Effector memory CD8-positive, alpha-beta T cell (primary cell): ENCODE results near the gene MAP3K9.

Experiments used
- ATAC-seq: fragments of 150-1000 bp; cut with Tn5 transposase; replicated peaks from 2 replicates; pipeline ENCODE4 v1.10.0; 2021; ENCODE audit warnings: mild to moderate bottlenecking, moderate library complexity
- DNase-seq, 3 experiments: peaks; one replicate each; pipeline ENCODE4 v3.0.0; 2021
- H3K27ac Mint-ChIP-seq, 2 donors: one replicate each; pipeline ENCODE4 v1.8.0; 2022; ENCODE audit warnings: mild to moderate bottlenecking in 2 of 2, mixed read lengths in 2 of 2, moderate library complexity in 2 of 2
- H3K27me3 Mint-ChIP-seq, 2 donors: one replicate each; pipeline ENCODE4 v1.8.0; 2022; ENCODE audit warnings: mixed read lengths in 2 of 2
- H3K36me3 Mint-ChIP-seq: one replicate; pipeline ENCODE4 v1.8.0; 2022; ENCODE audit warnings: mild to moderate bottlenecking, moderate library complexity, mixed read lengths; ENCODE audit not compliant: insufficient read depth
- H3K4me1 Mint-ChIP-seq, 2 donors: one replicate each; pipeline ENCODE4 v1.8.0; 2022; ENCODE audit warnings: low read depth in 2 of 2, mixed read lengths in 2 of 2
- H3K4me3 Mint-ChIP-seq, 2 donors: one replicate each; pipeline ENCODE4 v1.8.0; 2022; ENCODE audit warnings: mild to moderate bottlenecking in 2 of 2, mixed read lengths in 2 of 2, moderate library complexity in 2 of 2
- H3K9me3 Mint-ChIP-seq, 2 donors: one replicate each; pipeline ENCODE4 v1.8.0; 2022; ENCODE audit warnings: mixed read lengths in 2 of 2

The MAP3K9 gene

DNA sequence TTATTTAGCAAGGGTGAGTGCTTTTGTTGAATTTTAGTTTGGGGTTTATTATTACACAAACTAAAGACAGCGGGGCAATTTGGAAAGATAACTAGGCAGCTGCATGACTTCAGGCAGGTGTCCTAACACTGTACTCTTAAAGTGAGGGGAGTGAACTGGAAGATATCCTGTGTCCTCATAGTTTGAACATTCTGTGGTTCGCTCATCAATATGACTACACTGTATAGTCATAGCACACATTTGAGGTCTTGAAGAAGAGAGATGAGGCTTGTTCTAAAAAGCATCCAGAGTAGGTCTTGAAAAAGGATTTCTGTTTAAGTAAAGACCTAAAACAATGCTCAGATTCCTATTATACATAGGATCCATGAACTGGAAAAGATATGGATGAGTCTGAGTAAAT is 1.7 kb upstream of the MAP3K9 start:
- Mint-ChIP-seq H3K36me3 (peaks cover 16% of the 10 kb centered on the region), H3K27ac (no peak overlapping the region)
- ATAC-seq = no peak

DNA sequence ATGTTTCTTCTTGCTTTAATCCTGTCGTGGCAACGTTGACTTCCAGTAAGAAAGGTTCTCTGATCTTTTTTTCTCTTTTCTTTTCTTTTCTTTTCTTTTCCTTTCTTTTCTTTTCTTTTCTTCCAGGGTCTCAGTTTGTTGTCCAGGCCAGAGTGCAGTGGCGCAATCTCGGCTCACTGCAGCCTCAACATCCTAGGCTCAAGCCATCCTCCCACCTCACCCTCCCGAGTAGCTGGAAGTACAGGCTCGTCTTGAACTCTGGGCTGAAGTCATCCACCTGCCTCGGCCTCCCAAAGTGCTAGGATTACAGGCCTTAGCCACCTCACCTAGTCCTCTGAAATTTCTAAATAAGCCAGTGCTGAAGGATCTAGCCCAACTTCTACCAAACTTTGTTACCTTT is 1.3 kb upstream of the MAP3K9 start:
- H3K27me3 Mint-ChIP-seq = no peaks in the 10 kb centered on the region
- H3K9me3 Mint-ChIP-seq = no peaks in the 10 kb centered on the region
- H3K4me1 Mint-ChIP-seq = peaks cover 6 to 13% of the 10 kb centered on the region in 2 donors
- peaks cover 16% of the 10 kb centered on the region for H3K36me3 Mint-ChIP-seq
- no peak overlapping the region for H3K27ac Mint-ChIP-seq
- no peak for ATAC-seq
- DNase-seq = no peak
- H3K4me3 Mint-ChIP-seq = no peak overlapping the region

More for the DNA sequence above, 1.7 kb upstream of the MAP3K9 start:
- DNase-seq = no peak
- Mint-ChIP-seq H3K27me3 (no peaks in the 10 kb centered on the region), H3K4me3 (no peak overlapping the region), H3K4me1 (peaks cover 6 to 13% of the 10 kb centered on the region in 2 donors), H3K9me3 (no peaks in the 10 kb centered on the region)

DNA sequence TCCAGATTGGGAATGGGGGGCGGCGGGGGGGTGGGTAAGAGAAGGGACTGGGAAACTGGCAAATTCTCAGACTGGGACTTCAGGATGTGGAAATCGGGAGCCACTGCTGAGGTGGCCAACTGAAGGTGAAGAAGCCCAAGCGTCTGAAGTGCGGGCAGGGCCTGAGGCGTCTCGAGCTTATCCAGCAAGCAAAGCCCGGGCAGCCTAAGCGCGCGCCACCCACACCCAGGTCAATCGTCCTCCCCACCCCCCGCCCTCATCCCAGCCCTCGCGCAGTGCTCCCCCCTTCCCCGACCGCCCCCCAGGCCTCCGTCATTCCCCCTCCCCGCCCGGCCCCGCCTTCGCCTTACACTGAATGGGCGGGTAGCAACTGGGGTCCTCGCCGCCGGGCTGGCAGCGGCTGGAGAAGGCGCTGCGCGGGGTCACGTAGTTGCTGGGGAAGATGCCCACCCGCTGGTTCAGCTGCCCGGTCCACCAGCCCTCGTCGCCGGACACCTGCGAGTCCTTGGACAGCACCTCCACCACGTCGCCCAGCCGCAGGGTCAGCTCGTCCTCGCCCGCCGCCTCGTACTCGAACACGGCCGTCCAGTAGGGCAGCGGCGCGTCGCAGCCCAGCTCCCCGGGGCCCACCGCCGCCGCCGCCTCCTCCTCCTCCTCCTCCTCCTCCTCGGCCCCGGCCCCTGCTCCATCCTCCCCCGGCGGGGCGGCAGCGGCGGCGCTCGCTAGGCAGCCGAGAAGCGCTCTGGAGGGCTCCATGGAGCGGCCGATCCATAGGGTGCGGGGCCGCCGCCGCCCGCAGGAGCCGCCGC is 693 bp downstream of the MAP3K9 start:
- peak overlapping the region; percentile 47 to 72 for H3K27ac Mint-ChIP-seq
- ATAC-seq (peak; percentile 26), DNase-seq (peak in 1 of 3 experiments; percentile 10)
- no peaks in the 10 kb centered on the region for H3K27me3 Mint-ChIP-seq
- H3K4me3 Mint-ChIP-seq = no peak overlapping the region
- no peaks in the 10 kb centered on the region for H3K9me3 Mint-ChIP-seq
- H3K36me3 Mint-ChIP-seq = peaks cover 12% of the 10 kb centered on the region
- H3K4me1 Mint-ChIP-seq = peaks cover 6 to 13% of the 10 kb centered on the region in 2 donors

GRCh38 chr14:70807898-70808415 is 1.4 kb downstream of the MAP3K9 start:
- no peaks in the 10 kb centered on the region for H3K9me3 Mint-ChIP-seq
- peak overlapping the region; percentile 47 to 72 for H3K27ac Mint-ChIP-seq
- ATAC-seq (peak; percentile 36), DNase-seq (peak; percentile 24 to 41 (median 35))
- no peaks in the 10 kb centered on the region for H3K27me3 Mint-ChIP-seq
- H3K4me3 Mint-ChIP-seq = no peak overlapping the region
- peaks cover 6 to 13% of the 10 kb centered on the region in 2 donors for H3K4me1 Mint-ChIP-seq
- H3K36me3 Mint-ChIP-seq = peaks cover 9% of the 10 kb centered on the region

GRCh38 chr14:70804556-70805162 is 4.7 kb downstream of the MAP3K9 start:
- no peak overlapping the region for H3K4me3 Mint-ChIP-seq
- H3K4me1 Mint-ChIP-seq = peaks cover 5 to 6% of the 10 kb centered on the region in 2 donors
- no peaks in the 10 kb centered on the region for H3K27me3 Mint-ChIP-seq
- peaks cover 8% of the 10 kb centered on the region for H3K36me3 Mint-ChIP-seq
- DNase-seq (no peak), ATAC-seq (no peak)
- no peaks in the 10 kb centered on the region for H3K9me3 Mint-ChIP-seq
- H3K27ac Mint-ChIP-seq = no peak overlapping the region

- no peak overlapping the region for H3K4me3 Mint-ChIP-seq
- ATAC-seq = no peak
- H3K9me3 Mint-ChIP-seq = no peaks in the 10 kb centered on the region
- H3K27me3 Mint-ChIP-seq = no peaks in the 10 kb centered on the region
- H3K36me3 Mint-ChIP-seq = peaks cover 6% of the 10 kb centered on the region
- no peak for DNase-seq
- H3K27ac Mint-ChIP-seq = no peak overlapping the region
- peaks cover 5 to 6% of the 10 kb centered on the region in 2 donors for H3K4me1 Mint-ChIP-seq
Observed at GRCh38 chr14:70803321-70804310, 5.7 kb downstream of the MAP3K9 start.

- Mint-ChIP-seq H3K27ac (no peak overlapping the region), H3K9me3 (no peaks in the 10 kb centered on the region), H3K36me3 (peaks cover 6% of the 10 kb centered on the region), H3K27me3 (no peaks in the 10 kb centered on the region), H3K4me1 (no peaks in the 10 kb centered on the region), H3K4me3 (no peak overlapping the region)
- no peak for ATAC-seq
- DNase-seq = no peak
Observed at GRCh38 chr14:70802379-70802778, 6.9 kb downstream of the MAP3K9 start.

DNA sequence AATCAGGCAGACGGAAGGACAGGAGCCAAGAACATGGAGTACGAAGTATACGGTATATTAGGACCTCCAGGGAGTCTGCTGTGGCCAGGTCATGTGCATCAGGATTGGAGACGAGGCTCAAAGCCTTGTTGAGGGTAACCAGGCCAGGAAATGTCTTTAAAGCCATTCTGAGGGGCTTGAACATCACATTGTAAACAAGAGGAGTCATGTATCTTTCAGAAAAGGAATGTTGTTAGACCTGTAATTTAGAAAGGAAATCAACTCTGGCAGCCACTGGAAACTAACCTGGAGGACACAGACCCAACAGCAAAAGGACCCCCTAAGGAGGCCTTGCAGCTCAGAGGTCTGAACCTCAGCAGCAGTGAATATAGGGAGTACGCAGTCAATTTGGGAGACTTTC is 7.5 kb downstream of the MAP3K9 start:
- no peaks in the 10 kb centered on the region for H3K27me3 Mint-ChIP-seq
- ATAC-seq (no peak), DNase-seq (no peak)
- H3K27ac Mint-ChIP-seq = no peak overlapping the region
- H3K36me3 Mint-ChIP-seq = peaks cover 3% of the 10 kb centered on the region
- no peak overlapping the region for H3K4me3 Mint-ChIP-seq
- no peaks in the 10 kb centered on the region for H3K4me1 Mint-ChIP-seq
- H3K9me3 Mint-ChIP-seq = no peaks in the 10 kb centered on the region

DNA sequence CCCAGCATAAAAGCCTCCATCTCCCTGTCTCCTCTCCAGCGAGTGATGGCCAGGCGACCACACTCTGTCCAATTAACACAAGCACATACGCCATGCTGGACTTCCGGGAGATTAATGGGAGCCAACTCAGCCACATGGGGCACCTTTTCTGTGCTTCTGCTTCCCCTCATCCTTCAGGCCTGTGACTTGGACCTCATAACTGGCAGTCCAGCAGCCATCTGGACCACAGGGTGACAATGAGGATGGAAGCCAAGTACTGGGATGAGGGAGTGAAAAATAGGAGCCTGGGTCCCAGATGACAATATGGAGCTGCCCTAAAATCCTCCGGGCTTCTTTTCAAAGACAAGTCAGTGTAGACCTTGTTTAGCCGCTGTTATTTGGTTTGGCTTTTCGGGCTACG is 12.8 kb downstream of the MAP3K9 start:
- Mint-ChIP-seq H3K4me1 (peaks cover 0 to 2% of the 10 kb centered on the region in 2 donors), H3K36me3 (peaks cover 3% of the 10 kb centered on the region), H3K27me3 (no peaks in the 10 kb centered on the region), H3K9me3 (no peaks in the 10 kb centered on the region), H3K27ac (no peak overlapping the region), H3K4me3 (no peak overlapping the region)
- ATAC-seq (no peak), DNase-seq (no peak)

- no peak overlapping the region for H3K4me3 Mint-ChIP-seq
- H3K4me1 Mint-ChIP-seq = peaks cover 0 to 2% of the 10 kb centered on the region in 2 donors
- ATAC-seq (no peak), DNase-seq (no peak)
- H3K36me3 Mint-ChIP-seq = no peaks in the 10 kb centered on the region
- no peaks in the 10 kb centered on the region for H3K27me3 Mint-ChIP-seq
- H3K27ac Mint-ChIP-seq = peak overlapping the region; percentile 1 to 73
- H3K9me3 Mint-ChIP-seq = no peaks in the 10 kb centered on the region
Observed at GRCh38 chr14:70794294-70794693, 15.0 kb downstream of the MAP3K9 start.

- Mint-ChIP-seq H3K36me3 (no peaks in the 10 kb centered on the region), H3K27me3 (no peaks in the 10 kb centered on the region), H3K27ac (peak overlapping the region; percentile 1 to 73), H3K4me1 (peaks cover 0 to 2% of the 10 kb centered on the region in 2 donors), H3K9me3 (no peaks in the 10 kb centered on the region), H3K4me3 (no peak overlapping the region)
- ATAC-seq (no peak), DNase-seq (no peak)
Observed at GRCh38 chr14:70793637-70794036, 15.7 kb downstream of the MAP3K9 start.

DNA sequence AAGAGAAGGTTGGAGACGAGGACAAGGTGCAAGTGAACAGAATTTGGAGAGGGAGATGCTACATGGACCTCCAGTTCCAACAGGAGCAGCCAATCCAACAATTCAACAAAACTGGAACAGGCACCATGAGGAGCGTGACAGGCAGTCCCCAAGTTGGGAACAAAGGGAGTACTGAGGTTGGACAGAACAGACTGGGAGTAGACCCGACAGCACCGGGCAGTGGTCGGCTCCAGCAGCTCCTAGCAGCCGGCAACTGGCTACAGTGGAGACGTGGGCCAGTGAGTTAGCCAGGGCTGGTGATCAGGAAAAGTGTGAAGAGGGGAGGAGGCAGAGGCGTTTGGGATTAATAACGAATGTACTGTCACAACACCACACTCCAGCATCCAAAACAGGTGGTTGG is 16.4 kb downstream of the MAP3K9 start:
- no peaks in the 10 kb centered on the region for H3K9me3 Mint-ChIP-seq
- peak overlapping the region in 1 of 2 donors; percentile 51 for H3K27ac Mint-ChIP-seq
- H3K4me1 Mint-ChIP-seq = peaks cover 0 to 2% of the 10 kb centered on the region in 2 donors

DNA sequence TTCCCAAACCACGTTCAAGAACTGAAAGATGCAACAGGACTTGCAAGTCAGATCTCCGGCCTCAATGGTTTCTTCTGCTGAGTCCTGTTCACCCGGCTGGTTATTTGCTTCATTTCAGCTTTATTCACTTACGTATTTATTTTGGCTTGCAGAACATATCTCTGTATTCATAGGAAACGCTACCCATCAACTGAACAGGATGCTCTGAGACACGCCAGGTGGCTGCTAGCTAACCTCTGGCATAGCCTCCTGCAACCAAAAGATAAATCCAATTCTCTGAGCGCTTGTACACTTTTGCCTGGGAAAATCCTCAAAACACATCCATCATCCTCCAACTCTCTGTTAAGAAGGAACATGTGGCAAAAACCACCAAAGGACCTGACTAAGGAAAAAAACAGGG is 17.3 kb downstream of the MAP3K9 start:
- DNase-seq (no peak), ATAC-seq (no peak)
- no peaks in the 10 kb centered on the region for H3K36me3 Mint-ChIP-seq
- H3K4me1 Mint-ChIP-seq = peaks cover 0 to 2% of the 10 kb centered on the region in 2 donors
- H3K27me3 Mint-ChIP-seq = no peaks in the 10 kb centered on the region
- no peaks in the 10 kb centered on the region for H3K9me3 Mint-ChIP-seq
- no peak overlapping the region for H3K27ac Mint-ChIP-seq
- H3K4me3 Mint-ChIP-seq = no peak overlapping the region

More for the DNA sequence above, 16.4 kb downstream of the MAP3K9 start:
- ATAC-seq (no peak), DNase-seq (no peak)
- Mint-ChIP-seq H3K4me3 (no peak overlapping the region), H3K27me3 (no peaks in the 10 kb centered on the region), H3K36me3 (no peaks in the 10 kb centered on the region)
